Stimulated activated CD4-positive, alpha-beta T cell treated with anti-CD3 and anti-CD28 coated beads, TNF-alpha, amount 100 ng/mL, for 48 hours (primary cell): ENCODE data around the gene MMP28.

Experiments
- DNase-seq, 3 donors: peaks; one replicate each; pipeline ENCODE4 v3.0.0-alpha.2; 2020; ENCODE audit warnings: low read depth in 3 of 3

Gene MMP28

GRCh38 chr17:35797918-35798317, 2.5 kb upstream of the MMP28 start:
- no peak for DNase-seq

- DNase-seq, result no peak
Observed at GRCh38 chr17:35797370-35797769, 1.9 kb upstream of the MMP28 start.

- DNase-seq, result no peak
Observed at GRCh38 chr17:35796942-35797341, 1.5 kb upstream of the MMP28 start.

- DNase-seq, result no peak
Observed at GRCh38 chr17:35795871-35796265, 427 bp upstream of the MMP28 start.

DNA sequence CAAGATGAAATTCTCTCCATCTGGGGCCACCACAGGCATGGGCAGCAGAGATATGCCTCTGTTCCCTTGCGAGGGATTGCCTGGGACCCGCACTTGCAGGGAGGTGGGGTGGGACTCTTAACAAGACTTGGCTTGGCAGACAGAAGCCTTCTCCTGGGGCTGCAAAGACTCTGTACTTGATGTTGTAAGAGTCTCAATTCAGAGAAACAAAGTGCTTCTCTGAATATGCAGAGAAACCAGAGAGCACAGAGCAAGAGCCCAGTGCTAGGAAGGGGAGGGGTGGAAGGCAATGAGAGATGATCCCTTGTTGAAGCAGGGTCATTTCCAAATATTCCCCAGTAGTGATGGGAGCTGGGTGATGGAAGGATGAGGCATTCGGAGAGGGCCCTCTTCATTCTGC, 2.2 kb downstream of the MMP28 start:
- no peak for DNase-seq

- no peak for DNase-seq
Observed at GRCh38 chr17:35791681-35792350, 3.6 kb downstream of the MMP28 start.

- no peak for DNase-seq
Observed at GRCh38 chr17:35790841-35791240, 4.6 kb downstream of the MMP28 start.

GRCh38 chr17:35788477-35789368, 6.7 kb downstream of the MMP28 start:
- DNase-seq, result no peak

GRCh38 chr17:35786941-35787432, 8.5 kb downstream of the MMP28 start:
- no peak for DNase-seq

DNA sequence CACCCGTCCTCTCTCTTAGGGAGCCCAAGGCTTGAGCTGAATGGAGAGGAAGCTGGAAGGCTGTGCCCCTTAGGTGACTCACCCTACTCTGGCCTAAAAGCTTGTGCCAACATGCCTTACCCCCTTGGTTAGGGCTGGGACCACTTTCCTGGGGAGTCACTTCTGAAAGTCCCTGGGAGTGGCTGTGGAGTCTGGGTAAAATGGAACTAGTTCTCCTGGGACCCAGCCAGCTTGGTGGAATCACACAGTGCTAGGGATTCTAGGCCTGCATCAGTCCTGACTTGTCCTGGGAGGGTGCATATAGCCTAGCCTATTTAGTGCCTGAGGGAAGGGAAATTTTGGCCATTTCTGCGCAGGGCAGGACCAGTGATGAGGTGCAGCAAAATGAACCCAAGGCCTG, 10.5 kb downstream of the MMP28 start:
- no peak for DNase-seq

DNA sequence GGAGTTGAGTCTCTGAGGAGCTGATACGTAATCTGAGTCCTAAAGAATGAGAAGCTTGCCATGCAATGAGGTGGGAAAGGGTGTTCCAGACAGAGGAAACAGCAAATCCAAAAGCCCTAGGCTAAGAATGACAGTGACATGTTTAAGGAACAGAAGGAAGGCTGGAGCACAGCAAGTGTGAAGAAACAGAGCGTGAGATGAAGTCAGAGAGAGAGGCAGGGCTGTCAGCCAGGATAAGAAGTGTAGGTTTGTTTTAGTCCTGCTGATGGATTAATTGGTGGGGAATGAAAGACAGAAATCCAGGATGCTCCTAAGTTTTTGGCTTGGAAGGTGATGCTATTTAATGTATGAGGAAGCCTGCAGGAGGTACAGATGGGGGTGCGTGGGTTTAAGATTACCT, 14.5 kb downstream of the MMP28 start:
- no peak for DNase-seq

DNA sequence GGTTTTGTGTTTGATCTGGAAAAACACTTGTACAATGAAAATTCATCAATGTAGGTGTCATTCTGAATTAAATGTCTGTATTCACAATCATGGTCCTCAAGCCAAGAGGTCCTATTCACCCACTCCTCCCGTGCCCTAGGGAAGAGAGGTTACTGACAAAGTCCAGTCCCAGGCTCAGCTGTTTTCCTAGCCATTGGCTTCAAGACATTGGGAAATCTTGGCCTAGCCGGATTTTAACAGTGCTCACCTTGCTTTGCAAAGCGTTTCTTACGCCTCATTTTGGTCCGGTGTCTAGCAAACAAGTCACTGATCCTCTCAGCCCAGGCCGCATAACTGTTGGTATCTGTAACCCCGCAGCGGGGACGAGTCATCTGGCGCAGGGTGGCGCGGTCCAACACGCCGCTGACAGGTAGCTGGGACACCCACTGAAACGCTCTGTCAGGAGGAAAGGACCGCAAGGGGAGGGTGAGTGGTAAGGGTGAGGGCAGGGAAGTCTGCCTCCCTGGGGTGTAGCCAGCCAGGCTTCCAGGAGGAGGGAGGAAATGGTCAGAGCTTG, 16.7 kb downstream of the MMP28 start:
- no peak for DNase-seq

DNA sequence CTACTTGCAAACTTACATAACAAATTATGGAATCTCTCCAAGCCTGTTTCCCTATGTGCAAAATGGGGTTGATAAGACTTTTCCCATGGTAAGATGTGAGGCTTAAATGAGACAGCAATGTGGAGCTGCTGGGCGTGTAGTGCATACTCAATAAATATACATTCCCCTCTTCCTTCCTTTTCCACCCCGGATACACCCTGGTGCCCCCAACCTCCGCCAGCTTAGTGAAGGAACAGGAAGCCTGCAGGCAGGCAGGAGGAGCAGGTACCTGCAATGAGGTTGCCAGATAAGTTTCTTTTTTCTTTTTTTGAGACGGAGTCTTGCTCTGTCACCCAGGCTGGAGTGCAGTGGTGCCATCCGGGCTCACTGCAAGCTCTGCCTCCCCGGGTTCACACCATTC, 19.9 kb downstream of the MMP28 start:
- DNase-seq, result no peak

- no peak for DNase-seq
Observed at GRCh38 chr17:35775039-35775438, 20.4 kb downstream of the MMP28 start.

GRCh38 chr17:35774499-35774898, 20.9 kb downstream of the MMP28 start:
- no peak for DNase-seq

DNA sequence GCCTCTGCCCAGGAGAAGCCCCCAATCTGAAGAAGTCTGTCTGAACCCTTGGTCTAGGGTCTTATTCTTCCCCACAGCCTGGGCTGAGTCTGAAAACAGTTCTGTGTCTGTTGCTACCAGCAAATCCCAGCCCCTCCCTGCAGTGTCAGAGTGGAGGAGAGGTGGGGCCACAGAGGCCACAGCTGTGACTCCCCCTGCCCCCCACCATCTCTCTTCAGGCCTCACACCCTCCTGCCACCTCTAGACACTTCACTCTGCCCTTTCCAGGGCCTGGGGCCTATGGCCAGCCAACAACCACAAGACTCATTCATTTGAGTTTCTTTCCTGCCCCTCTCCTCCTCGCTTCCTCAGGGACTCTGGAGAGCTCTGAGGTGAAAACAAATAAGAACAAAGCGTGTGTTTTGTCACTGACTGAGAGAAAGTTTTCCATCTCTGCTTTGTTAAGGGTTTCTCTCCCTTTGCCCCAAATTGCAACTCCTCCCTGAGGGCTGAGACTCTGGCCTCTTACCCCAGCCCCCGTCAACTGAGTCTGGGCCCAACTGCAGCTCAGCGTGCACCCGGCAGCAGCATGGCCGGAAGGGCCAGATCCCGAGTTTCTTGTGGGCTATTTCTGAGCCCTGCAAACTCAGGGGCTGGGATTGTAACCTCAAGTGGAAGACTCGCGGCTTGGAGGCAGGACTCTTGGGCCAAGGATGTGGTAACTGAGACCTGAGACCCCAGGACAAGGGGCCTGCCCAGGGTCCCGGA, 21.6 kb downstream of the MMP28 start:
- no peak for DNase-seq

DNA sequence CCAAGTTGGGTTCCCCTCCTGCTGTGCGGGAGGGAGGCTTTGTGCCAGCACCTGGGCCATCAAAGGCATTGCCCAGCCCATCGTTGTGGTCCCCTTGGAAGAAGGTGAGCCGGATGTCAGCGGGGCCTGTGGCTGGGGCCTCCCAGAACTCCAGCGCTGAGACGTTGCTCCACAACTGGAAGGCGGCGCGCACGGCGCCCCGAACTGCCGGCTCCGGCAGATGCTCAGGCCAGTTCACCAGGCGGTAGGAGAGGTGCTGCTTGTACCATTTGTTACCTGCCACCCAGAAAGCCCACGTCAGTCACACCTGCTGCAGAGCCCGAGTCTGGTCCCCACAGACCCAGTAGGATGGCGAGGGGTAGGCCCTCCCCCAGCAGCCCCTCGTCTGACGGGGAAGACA, 22.3 kb downstream of the MMP28 start:
- no peak for DNase-seq

DNA sequence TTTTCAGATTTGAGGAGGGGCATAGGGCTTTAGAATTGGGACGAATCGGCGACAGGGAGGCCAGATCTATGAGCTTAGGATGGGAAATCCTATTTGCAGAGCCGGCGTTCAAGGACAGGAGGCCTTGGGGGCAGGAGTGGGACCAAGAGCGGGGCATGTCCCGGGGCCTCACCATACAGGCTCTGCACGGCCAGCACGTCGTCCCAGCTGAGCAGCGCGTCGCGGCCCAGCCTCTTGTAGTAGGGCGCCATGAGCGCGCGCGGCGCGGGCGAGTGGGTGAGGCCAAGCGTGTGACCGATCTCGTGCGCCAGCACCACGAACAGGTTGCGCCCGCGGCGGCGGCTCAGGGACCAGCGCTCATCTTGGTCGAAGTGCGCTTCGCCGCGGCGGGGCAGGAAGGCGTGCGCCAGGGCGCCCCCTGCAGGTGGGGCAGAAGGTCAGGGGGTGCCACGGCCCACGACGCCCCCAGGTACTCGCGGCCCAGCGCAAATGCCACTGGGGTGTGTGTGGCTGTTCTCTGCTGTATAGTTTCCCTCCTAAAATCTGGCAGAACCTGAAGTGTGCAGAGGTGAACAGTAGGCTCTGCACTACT, 25.4 kb downstream of the MMP28 start:
- DNase-seq, result no peak

DNA sequence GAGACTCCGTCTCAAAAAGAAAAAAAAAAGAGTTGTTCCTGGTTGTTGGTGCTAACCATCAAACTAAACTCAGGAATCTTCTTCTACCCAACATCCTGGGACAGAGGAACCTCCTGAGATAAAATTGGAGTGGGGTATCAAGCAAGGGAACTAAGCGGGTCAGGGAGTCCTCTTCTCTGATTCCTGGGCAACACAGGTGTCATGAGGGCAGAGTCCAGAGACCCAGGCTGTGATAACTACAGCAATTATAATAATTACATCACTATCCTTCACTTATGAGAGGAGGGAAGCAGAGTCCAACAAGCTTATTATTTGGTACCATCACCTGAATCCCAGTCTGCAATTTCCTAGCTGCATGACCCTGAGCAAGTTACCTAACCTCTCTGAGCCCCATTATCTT, 26.6 kb downstream of the MMP28 start:
- DNase-seq, result no peak

DNA sequence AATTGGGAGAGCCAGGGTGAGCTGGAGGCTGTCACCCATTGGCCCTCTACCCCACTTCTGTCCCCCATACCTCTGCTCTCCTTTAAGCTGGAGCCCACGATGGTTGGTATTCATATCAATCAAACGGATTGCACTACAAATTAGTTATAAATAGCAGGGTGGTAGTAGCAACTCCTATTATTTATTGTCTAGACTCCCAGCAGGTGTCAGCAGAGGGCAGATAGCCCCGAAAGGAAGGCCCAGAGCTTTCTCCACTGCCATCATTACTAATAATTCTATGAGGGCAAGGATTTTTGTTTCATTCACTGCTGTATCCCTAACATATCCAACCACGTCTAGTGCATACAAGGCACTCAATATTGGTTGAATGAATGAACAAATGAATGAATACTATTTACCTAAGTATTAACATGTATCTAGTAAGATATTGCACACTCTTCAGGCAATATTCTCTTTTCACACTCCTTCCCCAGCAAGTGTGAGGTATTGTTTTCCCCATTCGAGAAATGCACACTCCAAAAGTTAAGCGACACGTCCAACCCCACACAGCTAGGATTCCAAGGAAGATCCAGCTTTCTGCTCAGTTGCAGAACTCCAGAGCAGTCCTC, 28.4 kb downstream of the MMP28 start:
- no peak for DNase-seq

GRCh38 chr17:35766489-35766877, 29.0 kb downstream of the MMP28 start:
- no peak for DNase-seq
